ENCODE data around the gene WDR33.
"Not testable (repeated sequence)": the region's sequence is repeated elsewhere in the genome, so short reads cannot be mapped to it uniquely, and the experiment has no call there.

WDR33 gene

GRCh38 chr2:127810619-127811396 lies at the start of gene WDR33:
TSS of gene WDR33 (minus strand) at chr2:127811171. CDS start at chr2:127770981, 40,190 bp downstream.
- DNase-seq (ENCODE audit: low read depth): peak; percentile 90

DNA sequence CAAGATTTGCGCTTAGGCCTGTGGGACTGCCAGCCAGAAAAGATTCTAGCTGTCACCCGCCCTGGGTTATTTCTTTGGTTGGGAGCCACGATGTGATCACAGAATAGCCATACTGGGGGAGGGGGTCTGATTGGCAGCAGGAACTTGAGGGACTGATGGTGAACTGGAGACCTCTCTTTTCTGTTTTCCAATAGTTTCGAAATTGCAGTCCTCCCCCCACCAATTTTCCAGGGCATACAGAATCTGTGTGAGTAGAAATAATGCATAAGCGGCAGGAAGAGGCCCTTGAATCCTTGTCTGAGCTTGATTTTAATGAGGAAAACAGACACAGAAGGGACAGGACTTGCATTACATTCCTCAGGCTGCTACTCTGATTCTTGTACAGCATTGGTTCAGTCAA lies 49.2 kb upstream of the WDR33 start:
- DNase-seq (ENCODE audit: low read depth): no peak

- DNase-seq (ENCODE audit: low read depth): peak; percentile 31
Measured at GRCh38 chr2:127859712-127860085, 48.7 kb upstream of the WDR33 start.

DNA sequence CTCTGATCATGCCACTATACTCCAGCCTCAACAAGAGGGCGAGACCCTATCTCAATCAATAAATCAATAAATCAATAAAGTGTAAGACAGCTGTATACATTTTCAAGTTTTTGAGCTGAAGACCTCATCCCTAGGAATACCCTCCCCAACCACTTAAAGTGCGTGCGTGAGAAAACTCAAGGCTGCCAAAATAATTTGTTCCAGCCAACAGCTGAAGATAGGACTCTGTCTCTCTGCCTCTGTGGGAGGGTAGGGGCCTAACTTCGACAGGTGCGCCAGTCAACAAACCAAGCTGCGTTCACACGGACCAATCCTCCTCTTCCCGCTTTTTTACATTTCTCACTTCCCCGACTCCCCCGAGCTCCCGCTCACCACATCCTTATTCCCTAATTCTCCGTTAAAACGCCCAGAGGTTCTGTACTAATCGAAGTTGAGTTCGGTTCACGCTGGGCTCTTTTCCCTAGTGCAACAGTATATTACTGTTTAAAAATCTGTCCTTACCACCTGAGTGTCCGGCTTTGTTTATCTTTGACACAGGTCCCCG lies 46.4 kb upstream of the WDR33 start:
- no peak for DNase-seq (ENCODE audit: low read depth)

DNA sequence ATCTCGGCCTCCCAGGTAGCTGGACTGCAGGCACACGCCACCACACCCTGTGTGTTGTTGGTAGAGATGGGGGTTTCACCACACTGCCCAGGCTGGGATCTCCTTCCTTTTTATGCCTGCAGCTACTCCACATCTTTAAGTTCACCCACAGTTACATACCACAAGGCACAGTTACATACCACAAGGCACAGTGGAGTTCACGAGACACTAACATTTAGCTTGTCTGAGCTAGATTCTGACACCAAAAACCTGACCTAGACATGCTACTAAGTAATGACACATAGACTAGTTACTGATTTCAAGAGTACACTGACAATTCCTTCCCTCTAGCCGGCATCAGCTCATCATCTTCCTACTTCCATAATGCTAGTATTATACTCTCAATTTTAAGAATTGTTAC lies 42.7 kb upstream of the WDR33 start:
- DNase-seq (ENCODE audit: low read depth): no peak

GRCh38 chr2:127852388-127852787 lies 41.4 kb upstream of the WDR33 start:
- no peak for DNase-seq (ENCODE audit: low read depth)

DNA sequence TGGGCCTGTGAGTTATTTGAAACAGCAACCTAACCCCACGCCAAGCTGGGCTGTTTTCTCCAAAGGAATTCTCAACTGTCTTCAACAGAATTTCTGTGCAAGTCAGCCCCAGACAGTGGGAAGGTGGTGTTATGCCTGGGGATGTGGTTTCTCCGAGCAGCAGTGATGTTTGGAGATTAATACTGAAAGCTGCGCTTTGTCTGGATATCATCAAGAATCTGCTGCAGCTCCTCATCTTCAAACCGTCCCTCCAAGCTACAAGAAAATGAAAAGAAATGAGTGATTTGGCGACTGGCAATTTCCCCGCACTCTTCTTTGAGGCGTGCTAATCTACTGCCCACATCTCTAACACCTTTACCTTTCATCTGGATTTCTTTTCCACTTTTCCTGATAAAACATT lies 37.0 kb upstream of the WDR33 start:
- DNase-seq (ENCODE audit: low read depth): no peak

DNA sequence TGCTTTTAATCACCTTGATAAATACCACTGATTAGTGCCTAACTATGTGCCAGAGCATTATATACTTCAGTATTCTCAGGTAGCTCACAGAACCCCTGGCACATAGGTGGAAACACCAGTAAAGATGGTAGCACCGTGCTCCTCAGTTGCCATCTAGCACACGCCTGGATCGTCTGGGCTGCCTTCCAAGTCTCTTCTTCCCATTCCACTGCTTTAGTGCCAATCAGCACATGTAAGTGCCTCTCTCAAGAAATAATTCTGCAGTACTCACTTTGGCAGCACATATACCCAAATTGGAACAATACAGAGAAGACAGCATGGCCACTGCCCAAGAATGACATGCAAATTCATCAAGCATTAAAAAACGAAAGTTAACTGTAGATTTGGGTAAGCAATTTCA lies 34.0 kb upstream of the WDR33 start:
- DNase-seq (ENCODE audit: low read depth): no peak

DNA sequence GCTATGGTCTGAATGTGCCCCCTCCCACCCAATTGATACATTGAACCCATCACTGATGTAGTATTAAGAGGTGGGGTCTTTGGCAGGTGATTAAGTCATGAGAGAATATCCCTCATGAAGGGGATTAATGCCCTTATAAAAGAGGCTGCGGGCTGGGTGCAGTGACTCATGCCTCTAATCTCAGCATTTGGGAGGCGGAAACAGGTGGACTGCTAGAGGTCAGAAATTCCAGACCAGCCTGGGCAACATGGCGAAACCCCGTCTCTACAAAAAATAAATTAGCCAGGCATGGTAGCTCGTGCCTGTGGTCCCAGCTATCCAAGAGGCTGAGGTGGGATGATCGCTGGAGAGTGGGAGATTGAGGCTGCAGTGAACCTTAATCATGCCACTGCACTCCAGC lies 32.7 kb upstream of the WDR33 start:
- no peak for DNase-seq (ENCODE audit: low read depth)

GRCh38 chr2:127841466-127842178 lies 30.7 kb upstream of the WDR33 start:
- DNase-seq (ENCODE audit: low read depth): no peak

- no peak for DNase-seq (ENCODE audit: low read depth)
Measured at GRCh38 chr2:127840893-127841292, 29.9 kb upstream of the WDR33 start.

DNA sequence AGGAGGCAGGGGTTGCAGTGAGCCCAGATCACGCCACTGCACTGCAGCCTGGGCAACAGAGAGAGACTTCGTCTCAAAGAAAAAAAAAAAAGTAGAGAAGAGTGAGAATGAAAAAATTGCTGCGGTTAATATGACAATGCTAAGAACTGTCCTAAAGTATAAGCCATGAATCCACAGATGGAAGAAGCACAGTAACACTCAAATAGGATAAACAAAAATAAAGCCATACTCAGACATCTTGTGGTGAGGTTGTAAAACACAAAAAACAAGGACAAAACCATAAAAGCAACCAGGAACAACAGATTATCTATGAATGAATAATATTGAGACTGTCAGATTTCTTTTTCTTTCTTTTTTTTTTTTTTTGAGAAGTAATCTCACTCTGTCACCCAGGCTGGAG lies 24.0 kb upstream of the WDR33 start:
- DNase-seq (ENCODE audit: low read depth): no peak

GRCh38 chr2:127829845-127830246 lies 18.9 kb upstream of the WDR33 start:
- peak; percentile 20 for DNase-seq (ENCODE audit: low read depth)

GRCh38 chr2:127826708-127827107 lies 15.7 kb upstream of the WDR33 start:
- DNase-seq (ENCODE audit: low read depth): not testable (repeated sequence)

DNA sequence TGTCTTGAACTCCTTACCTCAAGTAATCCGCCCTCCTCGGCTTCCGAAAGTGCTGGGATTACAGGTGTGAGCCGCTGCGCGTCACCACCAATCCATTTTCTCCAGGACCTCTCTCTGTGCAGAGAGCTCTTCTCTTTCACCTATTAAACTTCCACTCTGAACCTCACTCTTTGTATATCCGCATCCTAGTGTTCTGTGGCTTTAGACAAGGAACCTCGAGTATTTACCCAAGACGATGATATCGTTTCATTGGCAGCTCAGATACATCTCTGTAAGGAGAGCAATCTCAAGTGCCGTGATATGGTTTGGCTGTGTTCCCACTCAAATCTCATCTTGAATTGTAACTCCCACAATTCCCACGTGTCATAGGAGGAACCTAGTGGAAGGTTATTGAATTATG lies 15.1 kb upstream of the WDR33 start:
- no peak for DNase-seq (ENCODE audit: low read depth)

- no peak for DNase-seq (ENCODE audit: low read depth)
Measured at GRCh38 chr2:127820080-127820668, 9.2 kb upstream of the WDR33 start.

- DNase-seq (ENCODE audit: low read depth): no peak
Measured at GRCh38 chr2:127818794-127819425, 7.9 kb upstream of the WDR33 start.

- no peak for DNase-seq (ENCODE audit: low read depth)
Measured at GRCh38 chr2:127818241-127818640, 7.3 kb upstream of the WDR33 start.

GRCh38 chr2:127814677-127815076 lies 3.7 kb upstream of the WDR33 start:
- no peak for DNase-seq (ENCODE audit: low read depth)

- not testable (repeated sequence) for DNase-seq (ENCODE audit: low read depth)
Measured at GRCh38 chr2:127812441-127812840, 1.5 kb upstream of the WDR33 start.

DNA sequence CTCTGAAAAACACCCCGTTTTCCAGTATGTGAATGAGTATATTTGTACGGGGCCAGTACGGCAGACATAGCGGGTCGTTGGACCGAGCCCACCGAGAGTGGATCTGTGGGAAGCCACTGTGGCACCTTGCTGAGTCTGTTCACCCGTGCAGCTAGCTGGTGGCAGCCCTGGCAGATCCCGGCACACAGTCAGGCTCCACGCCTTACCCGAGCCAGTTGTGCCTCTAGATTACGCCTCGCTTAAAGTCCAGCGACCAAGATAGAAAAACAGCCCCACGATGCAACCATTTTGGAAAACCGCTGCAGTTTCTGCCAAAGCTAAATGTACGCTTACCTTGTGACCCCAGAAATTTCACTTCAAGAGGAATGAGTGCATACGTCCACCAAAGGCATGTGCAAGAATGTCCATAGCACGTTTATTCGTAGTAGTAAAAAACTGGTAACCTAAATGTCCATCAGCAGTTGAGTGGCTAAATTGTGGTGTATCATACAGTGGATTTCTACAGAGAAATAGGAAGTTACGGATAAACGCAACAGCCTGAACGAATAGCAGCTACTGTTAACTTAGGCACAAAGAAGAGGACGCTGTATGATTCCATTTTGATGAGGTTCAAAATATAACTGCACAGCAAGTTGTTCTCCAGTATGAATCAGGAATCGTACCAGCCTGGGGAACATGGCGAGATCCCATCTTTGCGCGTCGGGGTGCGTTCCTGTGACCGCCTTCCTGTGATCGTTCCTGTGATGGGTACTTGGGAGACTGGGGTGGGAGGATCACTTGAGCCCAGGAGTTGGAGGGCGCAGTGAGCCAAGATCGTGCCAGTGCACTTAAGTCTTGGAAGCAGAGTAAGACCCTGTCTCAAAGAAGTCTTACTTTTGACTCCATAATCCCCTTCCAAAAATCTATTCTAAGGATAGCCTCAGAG lies 688 bp upstream of the WDR33 start:
- DNase-seq (ENCODE audit: low read depth): no peak

All from activated T-helper 1 cell treated with Interleukin-2 at 50 U/mL for 16 hours (primary cell).